Breast epithelium (tissue), 4 donors: ENCODE results near the gene CALN1. TPM values are rescaled to one million over a fixed set of nuclear protein-coding genes. Genes with fewer than 3 reads are reported as not detected.

Source experiments
- DNase-seq, 2 donors: peaks; one replicate each; pipeline ENCODE4 v3.0.0-alpha.2; 2019; ENCODE audit warnings: low spot score in 2 of 2
- H3K27ac ChIP-seq, 2 donors: fragments of 200-600 bp; sonication (generic) in 1 of 2; one replicate each; pipeline ENCODE4 v1.5.1; 2016 to 2019; ENCODE audit warnings: mild to moderate bottlenecking in 1 of 2
- H3K27me3 ChIP-seq, 2 donors: fragments of 200-600 bp; sonication (generic) in 1 of 2; one replicate each; pipeline versions ENCODE4 v1.5.1 to v1.6.0; 2017 to 2019; ENCODE audit warnings: control low read depth in 1 of 2, mild to moderate bottlenecking in 1 of 2
- H3K36me3 ChIP-seq: fragments of 200-600 bp; one replicate; pipeline ENCODE4 v1.5.1; 2019
- H3K4me1 ChIP-seq, 2 donors: fragments of 200-600 bp; sonication (generic); one replicate each; pipeline ENCODE4 v1.5.1; 2016 to 2019; ENCODE audit warnings: control low read depth in 1 of 2
- H3K4me3 ChIP-seq, 3 donors: fragments of 200-600 bp; sonication (generic); 1 replicate in 2 of 3; 2 replicates in 1 of 3; pipeline ENCODE4 v1.5.1; 2016 to 2019; ENCODE audit warnings: mild to moderate bottlenecking in 3 of 3, moderate library complexity in 2 of 3
- H3K9me3 ChIP-seq, 2 donors: fragments of 200-600 bp; sonication (generic) in 1 of 2; one replicate each; pipeline ENCODE4 v1.5.1; 2016 to 2019; ENCODE audit warnings: control low read depth in 1 of 2
- CTCF ChIP-seq, 3 donors: fragments of 450-650 bp; IDR thresholded peaks; one replicate each; pipeline ENCODE4 v1.5.1; 2016 to 2017; ENCODE audit warnings: antibody characterized with exemption in 3 of 3, mild to moderate bottlenecking in 3 of 3, moderate library complexity in 3 of 3
- POLR2A ChIP-seq: fragments of 450-650 bp; IDR thresholded peaks from one replicate; pipeline ENCODE4 v1.6.1; 2016; ENCODE audit warnings: antibody characterized with exemption, mild to moderate bottlenecking, moderate library complexity
- POLR2AphosphoS5 ChIP-seq, 3 donors: sonication (generic); formaldehyde crosslinking; IDR thresholded peaks; one replicate each; pipeline ENCODE4 v1.6.1; 2017; ENCODE audit warnings: antibody characterized with exemption in 3 of 3
- intact Hi-C: fragments of 100-400 bp; cut with DNase I; formaldehyde crosslinking; loops from one replicate; pipeline ENCODE4 v1.15.1; 2023; ENCODE audit warnings: low total_unique reads
- total RNA-seq, 3 donors: library from RNA; depleted of rRNA; stranded (reverse); fragments of >200 nt; gene quantifications; one replicate each; pipeline ENCODE4 v1.1.0, GENCODE V29; 2016

Gene CALN1
- total RNA-seq, 3 donors from 2014 or later = under 0.01 to 0.33 (median 0.15) TPM

GRCh38 chr7:72028267-72028666 is 383.9 kb downstream of the CALN1 start:
- DNase-seq = no peak
- intact Hi-C loops = no loop called here
- Histone ChIP-seq H3K27ac (no peak overlapping the region), H3K4me3 (no peak overlapping the region), H3K36me3 (no peaks in the 10 kb centered on the region), H3K4me1 (no peaks in the 10 kb centered on the region), H3K9me3 (no peaks in the 10 kb centered on the region), H3K27me3 (no peaks in the 10 kb centered on the region)
- TF ChIP-seq POLR2A = no peak
- no peak for TF ChIP-seq CTCF (IDR thresholded peaks at IDR 0.05)
- TF ChIP-seq POLR2AphosphoS5 (IDR thresholded peaks at IDR 0.05) = no peak

GRCh38 chr7:72025381-72025960 is 386.7 kb downstream of the CALN1 start:
- Histone ChIP-seq H3K27ac (no peak overlapping the region), H3K36me3 (no peaks in the 10 kb centered on the region), H3K4me1 (no peaks in the 10 kb centered on the region), H3K9me3 (peaks cover 0 to 8% of the 10 kb centered on the region in 2 donors), H3K4me3 (no peak overlapping the region), H3K27me3 (no peaks in the 10 kb centered on the region)
- DNase-seq = no peak
- TF ChIP-seq POLR2A (no peak), POLR2AphosphoS5 (IDR thresholded peaks at IDR 0.05) (no peak), CTCF (IDR thresholded peaks at IDR 0.05) (no peak)
- intact Hi-C loops = no loop called here

GRCh38 chr7:72023926-72024325 is 388.2 kb downstream of the CALN1 start:
- Histone ChIP-seq H3K4me1 (no peaks in the 10 kb centered on the region), H3K36me3 (no peaks in the 10 kb centered on the region), H3K4me3 (no peak overlapping the region), H3K27ac (no peak overlapping the region), H3K9me3 (peaks cover 3 to 15% of the 10 kb centered on the region in 2 donors), H3K27me3 (no peaks in the 10 kb centered on the region)
- DNase-seq = no peak
- TF ChIP-seq POLR2A = no peak
- no peak for TF ChIP-seq POLR2AphosphoS5 (IDR thresholded peaks at IDR 0.05)
- TF ChIP-seq CTCF (IDR thresholded peaks at IDR 0.05) = no peak
- intact Hi-C loops = no loop called here

GRCh38 chr7:72021716-72022115 is 390.4 kb downstream of the CALN1 start:
- no peak overlapping the region for H3K4me3 ChIP-seq
- no peaks in the 10 kb centered on the region for H3K36me3 ChIP-seq
- H3K27ac ChIP-seq = no peak overlapping the region
- intact Hi-C loops = no loop called here
- no peak for DNase-seq
- peaks cover 3 to 15% of the 10 kb centered on the region in 2 donors for H3K9me3 ChIP-seq
- no peaks in the 10 kb centered on the region for H3K4me1 ChIP-seq
- no peak for TF ChIP-seq POLR2AphosphoS5 (IDR thresholded peaks at IDR 0.05)
- no peak for TF ChIP-seq CTCF (IDR thresholded peaks at IDR 0.05)
- no peak for TF ChIP-seq POLR2A
- no peaks in the 10 kb centered on the region for H3K27me3 ChIP-seq

GRCh38 chr7:72020311-72020710 is 391.8 kb downstream of the CALN1 start:
- Histone ChIP-seq H3K27ac (no peak overlapping the region), H3K36me3 (no peaks in the 10 kb centered on the region), H3K9me3 (peaks cover 3 to 15% of the 10 kb centered on the region in 2 donors), H3K4me3 (no peak overlapping the region), H3K4me1 (no peaks in the 10 kb centered on the region), H3K27me3 (no peaks in the 10 kb centered on the region)
- intact Hi-C loops = no loop called here
- no peak for TF ChIP-seq CTCF (IDR thresholded peaks at IDR 0.05)
- no peak for TF ChIP-seq POLR2A
- no peak for DNase-seq
